ENCODE results near the gene LGALS1. TPM values are rescaled to one million over a fixed set of nuclear protein-coding genes. Genes with fewer than 3 reads are reported as not detected.

Gene LGALS1
- total and polyA plus RNA-seq, 9 of the 15 experiments (the other 6 are each of a cell fraction or from before 2014, with no cell fraction given): 160 to 800 (median 330) TPM

- TF ChIP-seq ZFP91 (CRISPR knock-in tag; IDR thresholded peaks at IDR 0.05) (peak; percentile 99), SMAD4 (CRISPR knock-in tag; conservative IDR thresholded peaks at IDR 0.05) (peak; percentile 50; the same call in 1 of the 2 replicates), PHF8 (IDR thresholded peaks at IDR 0.05; ENCODE audit: borderline replicate concordance, low read length) (peak; percentile 82; the same call in 1 of the 2 replicates), ASH1L (IDR thresholded peaks at IDR 0.05; ENCODE audit: borderline replicate concordance, low read depth, partially characterized antibody) (peak; percentile 38), ATF6 (CRISPR knock-in tag; IDR thresholded peaks at IDR 0.05) (0 out of 2 replicates have a peak, but pooled peaks have one; percentile 52), ADNP (tag; IDR thresholded peaks at IDR 0.05) (no peak), ZNF551 (CRISPR knock-in tag; IDR thresholded peaks at IDR 0.05) (no peak), ZNF253 (CRISPR knock-in tag; conservative IDR thresholded peaks at IDR 0.05) (no peak), BRD4 (IDR thresholded peaks at IDR 0.05) (no peak), BCLAF1 (IDR thresholded peaks at IDR 0.05; ENCODE audit: borderline replicate concordance in 1 of 2, control insufficient read depth in 1 of 2, low read depth in 2 of 2, low read length in 1 of 2) (0 out of 4 replicates have a peak, but pooled peaks of 1 of the 2 experiments have one; percentile 34), ZBTB11 (CRISPR knock-in tag; IDR thresholded peaks at IDR 0.05) (peak; percentile 94 to 100 (median 98)), ZNF263 (CRISPR knock-in tag; IDR thresholded peaks at IDR 0.05; ENCODE audit: borderline replicate concordance) (no peak), CXXC5 (CRISPR knock-in tag; IDR thresholded peaks at IDR 0.05) (peak; percentile 66), ZBTB1 (CRISPR knock-in tag; IDR thresholded peaks at IDR 0.05; ENCODE audit: borderline replicate concordance, low read depth) (no peak)
These were observed 10.9 kb downstream of the LGALS1 start, which contains the start of gene NOL12 (continued) for GRCh38 chr22:37686002-37686982.

Measured in K562 (cell line).